Measurements from ENCODE around the gene YPEL1.
A peak's percentile ranks its signal among the peaks of the same experiment; 100 is the strongest.

The YPEL1 gene
- 6.9 to 12.3 reads per million in 2 donors for total RNA-seq

- peak; percentile 90 to 99 (median 95) for DNase-seq
These were observed at the start of gene YPEL1 for GRCh38 chr22:21735200-21736083. TSS of gene YPEL1 (minus strand) at chr22:21735794. CDS start at chr22:21710744, 25,050 bp downstream.

- DNase-seq: peak in 1 of 5 experiments; percentile 41
These were observed 44.7 kb upstream of the YPEL1 start for GRCh38 chr22:21780259-21780658.

GRCh38 chr22:21779444-21779843 lies 43.9 kb upstream of the YPEL1 start:
- no peak for DNase-seq

GRCh38 chr22:21778705-21779363 lies 43.2 kb upstream of the YPEL1 start:
- DNase-seq: no peak

GRCh38 chr22:21771631-21771976 lies 36.0 kb upstream of the YPEL1 start:
- no peak for DNase-seq

- DNase-seq: no peak
These were observed 32.8 kb upstream of the YPEL1 start for GRCh38 chr22:21768435-21768834.

GRCh38 chr22:21766691-21767462 lies 31.3 kb upstream of the YPEL1 start:
- DNase-seq: peak in 2 of 5 experiments; percentile 90 to 91

GRCh38 chr22:21765909-21766529 lies 30.4 kb upstream of the YPEL1 start:
- no peak for DNase-seq

GRCh38 chr22:21764038-21764804 lies 28.6 kb upstream of the YPEL1 start:
- DNase-seq: peak in 1 of 5 experiments; percentile 30

GRCh38 chr22:21762712-21763581 lies 27.4 kb upstream of the YPEL1 start:
- DNase-seq: peak in 3 of 5 experiments; percentile 21 to 85 (median 68)

GRCh38 chr22:21761994-21762680 lies 26.5 kb upstream of the YPEL1 start:
- DNase-seq: no peak

- peak in 1 of 5 experiments; percentile 92 for DNase-seq
These were observed 25.5 kb upstream of the YPEL1 start for GRCh38 chr22:21761086-21761485.

- peak in 2 of 5 experiments; percentile 27 to 83 for DNase-seq
These were observed 25.0 kb upstream of the YPEL1 start for GRCh38 chr22:21760640-21761039.

- no peak for DNase-seq
These were observed 24.2 kb upstream of the YPEL1 start for GRCh38 chr22:21759646-21760376.

- no peak for DNase-seq
These were observed 23.5 kb upstream of the YPEL1 start for GRCh38 chr22:21759093-21759492.

- no peak for DNase-seq
These were observed 22.7 kb upstream of the YPEL1 start for GRCh38 chr22:21758091-21758864.

- no peak for DNase-seq
These were observed 20.3 kb upstream of the YPEL1 start for GRCh38 chr22:21755851-21756284.

- DNase-seq: no peak
These were observed 18.9 kb upstream of the YPEL1 start for GRCh38 chr22:21754523-21754922.
